ENCODE results near the gene ARPC1B. TPM values are rescaled to one million over a fixed set of nuclear protein-coding genes. Genes with fewer than 3 reads are reported as not detected.
"Not testable (repeated sequence)": the region's sequence is repeated elsewhere in the genome, so short reads cannot be mapped to it uniquely, and the experiment has no call there.

The ARPC1B gene
- total RNA-seq, 1 donor from 2014 or later, result 45.7 TPM

GRCh38 chr7:99409192-99409572 is 34.7 kb downstream of the ARPC1B start:
- peak; percentile 19 for DNase-seq (ENCODE audit: low spot score)

DNA sequence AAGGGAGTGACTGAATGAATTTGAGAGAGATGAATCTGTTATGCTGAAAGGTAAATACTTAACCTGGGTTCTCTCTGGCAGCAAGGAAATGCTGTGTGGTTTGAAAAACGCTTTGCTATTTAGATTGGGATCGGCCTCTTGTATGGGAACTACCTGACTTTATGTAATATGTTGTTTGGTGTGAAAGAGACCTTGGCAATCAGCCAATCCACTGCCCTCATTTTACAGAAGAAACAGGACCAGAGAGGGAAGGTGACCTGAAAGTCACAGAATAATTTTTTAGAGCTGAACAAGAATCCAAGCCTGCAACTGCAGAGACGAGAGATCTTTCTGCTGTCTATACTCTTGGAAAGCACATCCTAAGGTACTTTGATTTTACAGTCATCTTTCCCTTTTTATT is 35.3 kb downstream of the ARPC1B start:
- no peak for DNase-seq (ENCODE audit: low spot score)

DNA sequence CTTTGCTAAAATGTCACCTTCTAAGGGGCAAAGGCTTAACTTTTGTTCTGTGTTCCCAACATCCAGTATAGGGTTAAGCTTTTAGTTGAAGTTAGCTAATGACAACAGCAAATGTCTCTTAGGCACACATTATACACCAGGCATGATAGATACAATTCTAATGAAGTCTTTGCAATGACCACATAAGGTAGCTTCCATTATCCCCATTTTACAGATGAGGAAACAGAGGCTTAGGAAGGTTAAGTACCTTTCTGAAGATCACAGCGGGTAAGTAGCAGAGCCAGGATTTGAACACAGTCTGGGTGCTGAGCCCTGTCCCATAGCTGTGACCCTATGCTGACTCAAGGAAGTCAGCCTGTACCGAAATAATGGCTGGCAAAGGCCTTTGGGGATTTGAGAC is 36.1 kb downstream of the ARPC1B start:
- DNase-seq (ENCODE audit: low spot score), result no peak

DNA sequence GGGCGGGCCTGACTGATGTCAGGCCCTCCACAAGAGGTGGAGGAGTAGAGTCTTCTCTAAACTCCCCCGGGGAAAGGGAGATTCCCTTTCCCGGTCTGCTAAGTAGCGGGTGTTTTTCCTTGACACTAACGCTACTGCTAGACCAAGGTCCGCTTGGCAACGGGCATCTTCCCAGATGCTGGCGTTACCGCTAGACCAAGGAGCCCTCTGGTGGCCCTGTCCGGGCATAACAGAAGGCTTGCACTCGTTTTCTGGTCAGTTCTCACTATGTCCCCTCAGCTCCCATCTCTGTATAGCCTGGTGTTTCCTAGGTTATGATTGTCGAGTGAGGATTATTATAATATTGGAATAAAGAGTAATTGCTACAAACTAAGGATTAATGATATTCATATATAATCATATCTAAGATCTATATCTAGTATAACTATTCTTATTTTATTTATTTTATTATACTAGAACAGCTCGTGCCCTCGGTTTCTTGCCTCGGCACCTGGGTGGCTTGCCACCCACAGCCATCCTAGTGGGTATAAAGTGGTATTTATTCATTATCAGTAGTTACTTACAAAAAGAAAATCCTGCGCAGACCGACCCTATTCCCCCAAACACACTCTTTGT is 41.1 kb downstream of the ARPC1B start:
- peak; percentile 32 for DNase-seq (ENCODE audit: low spot score)

DNA sequence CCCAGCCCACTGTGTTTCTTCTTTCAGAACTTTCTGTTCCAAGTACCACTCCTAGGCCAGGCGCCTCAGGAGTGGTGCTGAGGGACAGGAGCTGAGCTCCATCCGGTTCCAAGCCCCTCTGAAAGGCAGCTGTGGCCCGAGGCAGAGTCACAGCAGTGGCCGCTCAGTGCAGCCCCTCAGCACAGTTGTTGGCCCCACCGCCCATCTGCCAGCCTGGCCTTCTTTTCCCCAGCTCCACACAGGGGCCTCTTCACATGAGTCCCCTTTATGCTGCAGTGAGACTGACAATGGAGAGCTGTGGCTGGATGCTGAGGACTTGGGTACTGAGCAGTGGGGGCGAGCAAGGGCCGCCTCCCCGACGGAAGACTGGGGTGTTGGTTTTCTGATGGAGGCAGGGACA is 43.7 kb downstream of the ARPC1B start:
- no peak for DNase-seq (ENCODE audit: low spot score)

DNA sequence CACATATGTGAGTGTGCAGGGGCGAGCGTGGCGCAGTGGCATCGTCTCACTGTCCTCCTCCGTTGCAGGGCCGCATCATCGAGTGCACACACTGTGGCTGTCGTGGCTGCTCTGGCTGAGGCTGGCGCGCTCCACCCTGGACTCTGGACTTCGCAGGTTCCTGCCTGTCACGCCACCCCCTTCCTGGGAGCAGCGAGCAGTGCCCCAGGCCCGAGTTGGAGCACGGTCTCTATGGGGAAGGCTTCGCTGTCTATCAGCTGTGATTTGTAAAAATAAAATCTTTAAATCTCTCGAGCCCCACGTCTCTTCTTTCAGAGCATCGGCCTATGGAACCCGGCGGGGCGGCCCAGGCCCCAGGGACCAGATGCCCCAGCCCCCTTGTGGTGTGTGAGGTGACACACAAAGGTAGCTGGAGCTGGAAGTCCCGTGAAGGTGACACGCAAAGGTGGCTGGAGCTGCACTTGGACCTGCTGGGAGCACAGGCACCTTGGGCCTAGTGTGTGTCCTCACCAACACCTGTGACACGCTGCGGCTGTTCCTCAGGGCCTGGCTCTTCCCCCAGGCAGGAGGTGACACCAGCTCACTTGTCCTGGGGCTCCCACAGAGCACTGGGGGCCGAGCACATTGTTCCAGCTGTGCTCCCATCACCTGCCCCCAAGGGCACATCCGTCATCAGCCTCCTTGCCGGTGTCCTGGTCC is 44.9 kb downstream of the ARPC1B start:
- no peak for DNase-seq (ENCODE audit: low spot score)

DNA sequence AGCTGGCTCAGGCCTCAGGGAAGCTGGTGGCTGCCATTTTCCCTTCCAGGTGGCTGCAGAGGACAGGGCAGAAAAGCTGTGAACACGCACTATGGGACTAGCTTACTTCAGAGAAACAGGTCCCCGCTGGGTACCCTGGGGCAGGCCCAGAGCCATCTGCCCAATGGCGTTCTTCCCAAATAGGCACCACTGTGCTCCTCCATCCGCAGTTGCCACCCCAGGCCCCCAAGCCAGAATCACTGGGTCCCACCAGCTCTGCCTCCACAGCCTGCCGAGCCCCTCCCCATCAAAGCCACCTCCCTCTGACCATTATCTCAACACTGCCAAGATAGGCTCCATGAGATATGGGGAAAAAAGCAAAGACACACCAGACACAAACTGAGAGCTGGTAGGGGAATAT is 45.7 kb downstream of the ARPC1B start:
- no peak for DNase-seq (ENCODE audit: low spot score)

DNA sequence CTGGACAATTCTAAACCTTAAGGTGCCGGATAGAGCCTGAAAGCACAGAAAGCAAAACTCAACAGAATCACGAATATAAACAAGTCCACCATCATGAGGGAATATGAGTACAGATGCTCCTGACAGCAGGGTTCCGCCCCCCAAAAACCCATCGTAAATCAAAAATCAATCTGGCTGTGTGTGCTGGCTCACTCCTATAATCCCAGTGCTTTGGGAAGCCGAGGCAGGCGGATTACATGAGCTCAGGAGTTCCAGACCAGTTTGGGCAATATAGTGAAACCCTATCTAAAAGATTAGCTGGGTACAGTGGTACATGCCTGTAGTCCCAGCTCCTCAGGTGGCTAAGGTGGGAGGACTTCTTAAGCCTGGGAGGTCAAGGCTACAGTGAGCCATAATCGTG is 46.5 kb downstream of the ARPC1B start:
- DNase-seq (ENCODE audit: low spot score), result peak; percentile 61

DNA sequence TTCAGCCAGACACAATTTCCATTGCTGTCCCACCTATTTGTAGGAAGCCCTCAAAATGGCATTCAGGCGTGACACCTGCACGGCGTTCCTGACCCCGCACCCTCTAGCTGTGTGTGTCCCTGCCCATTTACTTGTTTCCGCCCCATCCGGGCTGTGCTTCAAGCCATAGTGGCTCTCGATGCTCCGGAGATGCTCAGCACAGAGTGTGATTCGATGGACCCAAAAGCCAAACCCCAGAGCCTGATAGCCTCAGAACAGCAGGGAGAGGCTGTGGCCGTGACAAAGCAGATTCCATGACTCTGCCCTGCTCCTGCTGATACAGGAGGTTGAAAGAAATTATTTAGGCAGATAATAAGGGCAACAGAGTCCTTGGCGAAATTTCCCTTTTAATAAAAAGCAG is 47.7 kb downstream of the ARPC1B start:
- no peak for DNase-seq (ENCODE audit: low spot score)

DNA sequence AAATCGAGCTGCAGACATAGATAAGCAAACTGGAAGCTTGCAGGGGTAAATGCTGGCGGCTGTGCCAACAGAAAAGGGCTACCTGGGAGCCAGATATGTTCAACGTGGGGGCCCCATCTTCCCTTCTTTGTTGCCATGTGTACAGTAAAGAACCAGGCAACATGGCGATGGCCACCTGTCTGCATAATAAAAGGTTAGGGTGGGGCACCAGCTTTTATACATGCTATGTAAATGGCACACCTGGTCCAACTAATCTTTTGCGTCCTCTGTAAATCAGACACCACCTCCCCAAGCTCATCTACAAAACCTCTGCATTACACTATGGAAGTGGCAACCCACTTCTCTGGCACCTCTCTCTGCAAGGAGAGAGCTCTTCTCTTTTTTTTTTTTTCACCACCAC is 48.1 kb downstream of the ARPC1B start:
- DNase-seq (ENCODE audit: low spot score), result no peak

- no peak for DNase-seq (ENCODE audit: low spot score)
These were observed 50.6 kb downstream of the ARPC1B start for GRCh38 chr7:99424932-99425730.

DNA sequence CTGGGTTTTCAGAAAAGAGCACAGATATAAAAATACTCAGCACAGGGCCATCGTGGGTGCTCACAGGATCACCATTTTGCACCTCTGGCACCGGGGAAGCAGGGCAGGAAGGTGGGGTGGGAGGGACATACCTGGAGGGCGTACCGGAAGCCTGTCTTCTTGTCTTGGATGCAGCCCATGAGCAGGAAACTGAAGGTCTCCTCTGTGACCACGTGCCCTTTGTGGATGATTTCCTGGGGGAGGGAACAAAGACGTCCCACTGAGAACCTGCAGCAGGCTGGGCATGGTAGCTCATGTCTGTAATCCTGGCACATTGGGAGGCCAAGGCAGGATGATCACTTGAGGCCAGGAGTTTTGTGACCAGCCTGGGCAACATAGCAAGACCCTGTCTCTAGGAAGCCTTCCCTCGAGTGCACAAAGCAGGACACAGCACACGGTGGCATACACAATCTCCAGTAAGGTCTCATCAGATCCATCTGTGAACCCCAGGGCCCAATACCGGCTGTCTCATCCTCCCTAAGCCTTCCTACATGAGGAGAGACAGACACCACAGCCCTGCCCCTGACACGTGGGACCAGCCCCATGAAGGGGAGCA is 54.5 kb downstream of the ARPC1B start:
- DNase-seq (ENCODE audit: low spot score), result no peak

GRCh38 chr7:99429756-99430155 is 55.2 kb downstream of the ARPC1B start:
- no peak for DNase-seq (ENCODE audit: low spot score)

DNA sequence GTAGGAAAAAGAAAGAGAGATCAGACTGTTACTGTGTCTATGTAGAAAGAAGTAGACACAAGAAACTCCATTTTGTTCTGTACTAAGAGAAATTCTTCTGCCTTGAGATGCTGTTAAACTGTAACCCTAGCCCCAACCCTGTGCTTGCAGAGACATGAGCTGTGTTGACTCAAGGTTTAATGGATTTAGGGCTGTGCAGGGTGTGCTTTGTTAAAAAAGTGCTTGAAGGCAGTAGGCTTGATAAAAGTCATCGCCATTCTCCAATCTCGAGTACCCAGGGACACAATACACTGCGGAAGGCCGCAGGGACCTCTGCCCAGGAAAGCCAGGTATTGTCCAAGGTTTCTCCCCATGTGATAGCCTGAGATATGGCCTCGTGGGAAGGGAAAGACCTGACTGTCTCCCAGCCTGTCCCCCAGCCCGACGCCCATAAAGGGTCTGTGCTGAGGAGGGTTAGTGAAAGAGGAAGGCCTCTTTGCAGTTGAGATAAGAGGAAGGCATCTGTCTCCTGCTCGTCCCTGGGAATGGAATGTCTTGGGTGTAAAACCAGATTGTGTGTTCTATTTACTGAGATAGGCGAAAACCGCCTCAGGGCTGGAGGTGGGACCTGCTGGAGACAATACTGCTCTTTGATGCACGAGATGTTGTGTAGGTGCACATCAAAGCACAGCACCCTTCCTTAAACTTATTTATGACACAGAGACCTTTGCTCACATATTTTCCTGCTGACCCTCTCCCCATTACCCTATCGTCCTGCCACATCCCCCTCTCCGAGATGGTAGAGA is 57.4 kb downstream of the ARPC1B start:
- not testable (repeated sequence) for DNase-seq (ENCODE audit: low spot score)

GRCh38 chr7:99433158-99433557 is 58.6 kb downstream of the ARPC1B start:
- no peak for DNase-seq (ENCODE audit: low spot score)

DNA sequence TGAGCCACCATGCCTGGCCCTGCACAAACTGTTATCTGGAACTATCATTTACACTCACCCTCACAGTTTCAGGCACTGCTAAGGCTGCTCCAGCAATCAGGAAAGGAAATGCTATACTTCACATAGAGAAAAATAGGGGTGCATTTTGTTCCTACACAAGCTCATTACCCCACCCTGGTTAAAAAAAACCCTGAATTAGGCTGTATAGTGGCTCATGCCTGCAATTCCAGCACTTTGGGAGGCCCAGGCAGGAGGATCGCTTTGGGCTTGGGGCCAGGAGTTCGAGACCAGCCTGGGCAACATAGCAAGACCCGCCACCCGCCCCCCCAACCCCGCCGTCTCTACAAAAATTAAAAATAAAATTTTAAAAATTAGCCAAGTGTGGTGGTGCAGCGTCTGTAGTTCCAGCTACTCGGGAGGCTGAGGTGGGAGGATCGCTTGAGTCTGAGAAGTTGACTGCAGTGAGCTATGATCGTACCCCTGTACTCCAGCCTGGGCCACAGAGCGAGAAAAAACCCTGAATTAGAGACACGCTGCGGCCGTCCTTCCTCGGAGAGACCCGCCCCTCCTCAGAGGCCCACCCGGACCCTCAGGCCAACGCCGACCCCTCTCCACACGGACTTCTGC is 63.5 kb downstream of the ARPC1B start:
- DNase-seq (ENCODE audit: low spot score), result no peak

DNA sequence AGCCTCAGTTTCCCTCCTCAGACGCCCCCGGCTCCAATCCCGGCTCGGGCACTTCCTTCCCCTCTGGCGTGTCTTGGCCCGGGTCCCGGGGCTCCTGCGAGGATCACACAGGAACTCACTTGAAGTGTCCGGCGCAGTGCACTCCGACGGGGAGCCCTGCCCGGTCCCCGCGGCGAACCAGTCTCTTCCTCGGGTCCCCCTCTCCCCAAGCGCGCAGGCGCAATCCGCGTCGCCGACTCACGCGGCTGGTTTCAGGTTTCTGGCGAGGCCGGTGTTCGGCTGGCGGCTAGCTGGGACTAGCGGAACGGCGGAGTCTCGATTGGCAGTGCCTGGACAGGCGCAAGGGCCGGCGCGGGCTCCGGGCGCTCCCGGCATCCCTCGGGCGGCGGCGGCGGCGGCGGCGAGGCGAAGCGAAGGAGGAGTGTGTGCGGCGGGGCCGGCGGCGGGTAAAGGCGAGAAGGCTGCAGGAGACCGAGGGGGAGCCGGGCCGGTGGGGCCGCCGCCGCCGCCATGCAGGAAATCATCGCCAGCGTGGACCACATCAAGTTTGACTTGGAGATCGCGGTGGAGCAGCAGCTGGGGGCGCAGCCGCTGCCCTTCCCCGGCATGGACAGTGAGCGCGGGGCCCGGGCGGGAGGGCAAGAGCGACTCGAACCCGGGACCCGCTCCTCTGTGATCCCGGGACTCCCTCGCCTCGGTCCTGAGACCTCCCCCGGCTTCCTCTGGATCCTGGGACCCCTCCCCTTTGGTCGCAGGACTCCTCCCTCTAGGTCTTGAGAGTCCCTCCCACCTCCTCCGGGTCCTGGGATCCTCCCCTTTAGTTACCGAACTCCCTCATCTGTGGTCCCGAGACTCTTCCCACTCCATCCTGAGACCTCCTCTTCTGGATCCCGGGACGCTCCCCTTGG is 64.3 kb downstream of the ARPC1B start, which contains the start of the genes CPSF4 and PTCD1:
Gene CPSF4, plus strand, starts transcription at position 371 of the 908 bp plus-strand sequence. Its CDS starts 140 bp downstream, at position 511.
Gene PTCD1, minus strand, starts transcription at position 226 of the 908 bp plus-strand sequence. CDS start 3,556 bp downstream, outside the sequence.
- peak; percentile 98 for DNase-seq (ENCODE audit: low spot score)

GRCh38 chr7:99440195-99440594 is 65.7 kb downstream of the ARPC1B start:
- no peak for DNase-seq (ENCODE audit: low spot score)

All from umbilical cord (tissue), 2 donors.